GM21786 (cell line): Measurements from ENCODE around the gene FLT1.

ENCODE experiments used
- ATAC-seq: cut with Tn5 transposase; IDR thresholded peaks from one replicate; pipeline ENCODE4 v1.9.1; 2021; ENCODE audit not compliant: unreplicated experiment

FLT1 gene

GRCh38 chr13:28349371-28349770 is 145.6 kb downstream of the FLT1 start:
- no peak for ATAC-seq

GRCh38 chr13:28347456-28348371 is 147.2 kb downstream of the FLT1 start:
- ATAC-seq: no peak

GRCh38 chr13:28346154-28346553 is 148.8 kb downstream of the FLT1 start:
- no peak for ATAC-seq

- no peak for ATAC-seq
Observed at GRCh38 chr13:28344163-28344562, 150.8 kb downstream of the FLT1 start.

GRCh38 chr13:28342251-28342650 is 152.7 kb downstream of the FLT1 start:
- ATAC-seq: no peak

GRCh38 chr13:28340272-28340793 is 154.6 kb downstream of the FLT1 start:
- no peak for ATAC-seq

GRCh38 chr13:28339419-28339818 is 155.5 kb downstream of the FLT1 start:
- no peak for ATAC-seq

DNA sequence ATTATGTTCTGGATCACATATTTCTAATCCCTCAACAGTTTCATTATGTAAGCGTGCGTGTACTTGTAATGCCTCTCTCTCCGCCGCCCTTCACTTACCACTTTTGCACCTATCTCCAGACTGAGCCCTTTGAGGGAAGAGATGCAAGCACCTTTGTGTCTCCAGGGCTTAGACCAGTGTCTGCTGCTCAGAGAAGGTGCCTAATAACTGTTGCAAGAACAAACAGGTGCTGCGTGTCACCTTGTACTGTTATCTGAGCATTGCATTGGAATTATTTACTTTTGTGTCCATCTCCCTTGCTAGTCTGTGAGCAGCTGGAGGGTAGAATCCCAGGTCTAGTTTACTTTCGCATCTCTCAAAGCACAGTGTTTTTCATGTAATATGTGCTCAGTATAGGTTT is 156.2 kb downstream of the FLT1 start:
- no peak for ATAC-seq

DNA sequence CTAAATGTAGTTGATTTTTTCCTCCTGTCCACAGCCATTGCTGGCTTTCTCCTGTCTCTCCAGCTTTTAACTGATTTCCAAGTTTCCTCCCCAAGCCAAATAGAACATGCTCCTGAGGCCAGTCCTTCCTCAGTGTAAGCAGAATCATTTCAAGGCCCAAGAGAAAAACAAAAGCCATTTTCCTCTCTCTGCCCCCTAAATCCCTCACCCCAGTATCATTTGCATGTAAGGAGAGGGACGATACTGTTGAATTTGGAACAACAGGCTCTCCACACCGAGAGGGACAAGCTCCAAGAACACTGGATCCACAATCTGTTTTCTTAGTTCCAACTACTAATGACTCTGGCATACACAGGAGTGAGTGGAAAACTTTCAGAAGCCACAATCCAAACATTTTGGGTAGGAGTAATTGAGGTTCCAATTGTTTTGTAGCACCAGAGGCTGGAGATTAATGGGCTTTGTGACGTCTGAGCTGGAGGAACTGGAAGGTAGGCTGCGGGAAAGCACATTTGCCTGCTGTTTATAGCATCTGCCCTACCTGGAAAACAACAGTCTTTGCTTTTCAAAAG is 156.8 kb downstream of the FLT1 start:
- ATAC-seq: no peak

DNA sequence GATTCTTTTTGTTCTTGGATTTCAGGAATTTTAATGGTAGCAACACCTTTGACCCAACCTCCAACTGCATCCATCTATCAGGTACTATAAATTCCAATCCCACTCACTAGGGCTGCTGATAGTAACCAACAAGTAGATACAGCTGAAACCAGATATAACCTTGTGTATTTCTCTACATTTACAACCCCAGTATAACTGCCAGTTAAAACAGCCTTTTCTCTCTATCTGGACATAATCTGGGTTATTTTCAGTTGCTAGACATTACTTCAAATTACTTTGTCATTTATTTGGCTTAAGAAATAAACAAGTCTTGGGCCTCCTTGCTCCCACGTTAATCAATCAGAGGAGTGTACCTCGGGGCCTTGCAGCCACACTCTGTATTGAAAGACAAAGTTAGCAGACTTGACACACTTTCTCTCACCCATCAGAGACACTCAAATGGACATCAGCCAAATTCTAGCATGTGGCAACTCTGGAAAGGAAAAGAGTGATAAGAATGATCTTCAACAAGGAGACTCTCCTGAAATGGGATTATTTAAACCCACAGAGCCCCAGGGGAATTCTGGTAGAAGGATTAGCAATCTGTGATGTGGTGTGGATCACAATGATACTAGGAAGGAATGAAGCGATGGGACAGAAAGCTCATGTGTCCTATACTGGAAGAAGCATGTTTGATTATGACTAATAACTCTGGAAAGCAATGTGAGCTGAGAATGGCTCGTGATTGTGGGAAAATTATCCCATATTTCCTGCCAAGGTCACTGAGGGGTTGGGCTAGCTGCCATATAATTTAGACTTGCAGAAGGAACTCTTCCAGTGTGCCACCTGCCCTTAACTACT is 157.5 kb downstream of the FLT1 start:
- ATAC-seq: no peak

GRCh38 chr13:28336193-28336657 is 158.7 kb downstream of the FLT1 start:
- no peak for ATAC-seq

DNA sequence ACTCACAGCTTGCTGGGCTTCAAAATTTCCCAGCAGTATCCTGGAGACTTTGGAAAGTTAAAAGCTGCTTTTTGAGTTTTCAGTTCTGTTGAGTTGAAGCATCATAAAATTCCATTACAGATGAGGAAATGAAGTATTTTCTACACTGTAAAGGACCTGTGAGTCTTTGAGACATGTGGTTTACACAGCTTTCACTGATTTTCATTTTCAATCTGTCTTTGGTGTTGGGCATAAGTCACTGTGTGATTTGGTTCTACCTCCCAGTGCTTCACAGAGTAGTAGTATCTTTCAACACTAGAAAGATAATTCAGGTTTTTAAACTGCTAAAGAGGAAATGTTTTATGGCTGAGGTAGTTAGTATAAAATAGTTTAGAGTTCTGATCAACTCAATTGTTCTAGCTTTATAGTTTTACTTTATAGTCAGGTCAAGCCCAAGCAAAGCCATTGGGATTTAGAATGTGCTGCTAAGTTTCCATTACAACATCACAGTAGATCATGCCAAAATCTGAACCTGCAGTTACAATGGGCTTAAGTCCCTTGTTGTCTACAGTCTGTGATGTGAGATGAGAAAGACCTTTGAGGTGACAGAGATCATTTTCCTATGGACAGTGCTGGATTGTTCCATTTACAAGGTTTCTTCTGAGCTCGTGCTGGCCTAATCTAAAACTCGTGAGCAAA is 161.6 kb downstream of the FLT1 start:
- no peak for ATAC-seq

GRCh38 chr13:28329395-28330158 is 165.4 kb downstream of the FLT1 start:
- no peak for ATAC-seq

GRCh38 chr13:28328271-28328607 is 166.7 kb downstream of the FLT1 start:
- ATAC-seq: no peak

GRCh38 chr13:28327373-28328270 is 167.3 kb downstream of the FLT1 start:
- no peak for ATAC-seq

DNA sequence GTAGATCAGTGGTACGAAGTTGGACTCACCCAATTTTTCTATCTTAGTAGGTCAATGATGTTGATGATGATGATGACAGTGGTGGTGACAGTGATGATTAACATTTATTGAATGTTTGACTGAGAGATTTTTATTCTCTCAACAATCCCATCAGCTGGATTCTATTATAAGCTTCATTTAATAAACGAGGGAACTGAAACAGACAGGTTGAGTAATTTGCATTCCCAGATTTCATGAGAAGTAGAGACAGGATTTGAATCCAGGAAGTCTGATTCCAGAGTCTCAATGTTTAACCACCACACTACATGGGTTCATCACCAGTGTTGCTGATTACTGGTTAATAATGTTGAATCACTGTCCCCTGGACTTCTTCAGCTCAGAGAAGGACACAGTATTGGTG is 168.9 kb downstream of the FLT1 start:
- no peak for ATAC-seq

DNA sequence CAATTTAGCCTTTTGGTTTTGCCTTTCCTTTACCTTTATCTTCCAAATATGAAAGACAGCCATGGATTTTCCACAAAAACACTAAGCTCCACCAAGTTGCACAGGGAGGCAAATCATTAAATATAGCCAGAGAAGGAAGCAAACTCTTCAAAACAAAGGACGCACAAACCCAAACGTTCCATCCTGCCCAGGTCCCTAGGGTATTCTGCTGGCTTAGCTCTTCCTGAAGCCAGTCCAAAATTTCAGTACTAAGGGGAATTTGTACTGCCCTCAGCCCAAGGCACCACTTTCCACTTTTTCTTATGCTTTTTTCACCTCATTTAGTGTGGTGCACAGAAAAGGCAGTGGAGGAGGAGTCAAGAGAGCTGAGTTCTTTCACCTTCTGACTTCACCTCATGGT is 169.9 kb downstream of the FLT1 start:
- no peak for ATAC-seq

DNA sequence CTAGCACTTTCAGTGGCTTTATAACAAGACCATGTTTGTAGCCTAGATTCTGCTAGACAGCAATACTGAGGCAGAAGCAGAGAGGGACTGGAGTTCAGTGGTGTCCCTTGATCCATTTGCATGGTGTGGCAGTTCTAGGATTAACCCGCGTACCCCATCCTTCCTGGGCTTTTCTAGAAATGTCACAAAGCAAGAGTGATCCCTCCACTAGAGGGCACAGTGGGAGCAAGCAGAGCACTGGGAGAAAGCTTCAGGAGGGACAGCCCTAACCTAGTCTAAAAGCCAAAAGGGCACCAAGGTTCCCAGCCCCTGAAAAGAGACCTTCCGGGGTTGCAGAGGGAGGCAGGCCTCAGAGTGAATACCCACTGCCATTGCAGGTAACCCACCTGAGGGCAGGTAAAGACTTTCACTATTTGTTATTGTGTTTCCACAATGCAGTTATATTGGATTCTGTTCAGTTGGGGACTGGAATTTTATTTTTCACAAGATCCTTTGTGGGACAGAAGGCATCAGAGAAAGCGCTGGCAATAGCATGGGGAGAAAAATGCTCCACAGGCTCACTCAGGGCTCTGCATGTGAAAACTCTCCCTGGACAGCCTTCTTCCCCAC is 170.6 kb downstream of the FLT1 start:
- peak; percentile 79 for ATAC-seq
